ENCODE measurements around the gene PLA2G4E. TPM values are rescaled to one million over a fixed set of nuclear protein-coding genes. Genes with fewer than 3 reads are reported as not detected.

PLA2G4E gene
- total RNA-seq, 4 donors from 2014 or later: 0.08 to 0.67 TPM; not detected in 2

GRCh38 chr15:42053914-42054313, 33.1 kb upstream of the PLA2G4E start:
- H3K4me3 ChIP-seq: no peak overlapping the region
- no peaks in the 10 kb centered on the region for H3K9me3 ChIP-seq
- ATAC-seq: no peak
- no peak overlapping the region for H3K27ac ChIP-seq
- H3K27me3 ChIP-seq: peaks cover 8% of the 10 kb centered on the region
- 92 to 98% methylated on average over 2 of the region's 2 CpGs for WGBS, 2 donors (ENCODE audit: low coverage in 1 of 2)
- TF ChIP-seq EP300 (IDR thresholded peaks at IDR 0.05) (no peak), CTCF (IDR thresholded peaks at IDR 0.05) (no peak), POLR2AphosphoS5 (IDR thresholded peaks at IDR 0.05) (no peak), POLR2A (IDR thresholded peaks at IDR 0.05) (no peak)
- no peaks in the 10 kb centered on the region for H3K36me3 ChIP-seq
- H3K4me1 ChIP-seq: peaks cover 0 to 9% (median 0%) of the 10 kb centered on the region in 3 donors

DNA sequence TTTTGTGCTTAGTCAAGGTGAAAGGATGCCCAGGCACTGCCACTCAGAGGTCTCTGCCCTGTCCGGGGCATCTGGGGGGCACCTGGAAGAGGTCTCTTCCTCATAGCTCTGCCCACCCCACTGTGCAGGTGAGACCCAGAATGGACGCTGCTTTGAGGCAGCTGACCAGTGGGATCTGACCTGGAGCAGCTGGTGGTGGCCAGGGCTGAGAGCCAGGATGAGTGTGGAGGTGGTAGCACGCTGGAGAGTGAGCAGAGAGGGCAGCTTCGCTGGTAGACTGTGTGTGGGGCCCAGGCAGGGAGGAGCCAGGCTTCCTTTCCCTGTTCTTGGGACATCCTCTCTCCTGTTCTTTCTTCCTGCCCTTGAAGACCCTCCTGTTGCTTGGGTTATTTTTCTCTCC, 32.2 kb upstream of the PLA2G4E start:
- WGBS, 2 donors (ENCODE audit: low coverage in 1 of 2): 67 to 93% methylated on average over 2 to 3 of the region's 4 CpGs
- Histone ChIP-seq H3K36me3 (no peaks in the 10 kb centered on the region), H3K27ac (no peak overlapping the region), H3K9me3 (no peaks in the 10 kb centered on the region), H3K4me3 (no peak overlapping the region), H3K27me3 (peaks cover 8% of the 10 kb centered on the region), H3K4me1 (peaks cover 0 to 9% (median 0%) of the 10 kb centered on the region in 3 donors)
- no peak for ATAC-seq
- TF ChIP-seq CTCF (IDR thresholded peaks at IDR 0.05) (no peak), POLR2A (IDR thresholded peaks at IDR 0.05) (no peak)

GRCh38 chr15:42050484-42051255, 29.8 kb upstream of the PLA2G4E start:
- no peak for ATAC-seq
- Histone ChIP-seq H3K27ac (no peak overlapping the region), H3K36me3 (no peaks in the 10 kb centered on the region), H3K27me3 (no peaks in the 10 kb centered on the region), H3K4me1 (no peaks in the 10 kb centered on the region), H3K9me3 (no peaks in the 10 kb centered on the region), H3K4me3 (no peak overlapping the region)
- no peak for TF ChIP-seq CTCF (IDR thresholded peaks at IDR 0.05)
- TF ChIP-seq POLR2AphosphoS5 (IDR thresholded peaks at IDR 0.05): no peak
- no peak for TF ChIP-seq EP300 (IDR thresholded peaks at IDR 0.05)
- TF ChIP-seq POLR2A (IDR thresholded peaks at IDR 0.05): no peak
- WGBS, 2 donors (ENCODE audit: low coverage in 1 of 2): 50 to 62% methylated on average over 2 to 3 of the region's 10 CpGs

DNA sequence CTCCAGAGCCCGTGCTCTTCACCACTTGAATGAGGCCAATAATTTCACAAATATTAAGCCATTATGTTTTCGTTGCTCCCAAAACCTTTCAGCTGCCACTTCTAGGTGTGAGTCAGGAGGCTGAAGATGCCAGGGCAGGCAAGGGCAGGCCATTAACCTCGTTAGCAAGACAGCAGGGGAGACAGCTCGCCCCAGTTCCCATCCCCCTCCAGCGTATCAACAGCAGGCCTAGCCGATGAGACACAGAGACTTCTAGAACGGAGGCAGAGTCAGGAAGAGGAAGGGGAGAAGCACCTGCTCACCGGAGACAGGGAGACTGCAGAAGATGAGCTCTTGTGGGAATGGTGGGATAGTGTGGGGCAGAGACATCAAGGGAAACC, 28.0 kb upstream of the PLA2G4E start:
- no peaks in the 10 kb centered on the region for H3K27me3 ChIP-seq
- H3K27ac ChIP-seq: no peak overlapping the region
- H3K9me3 ChIP-seq: no peaks in the 10 kb centered on the region
- no peaks in the 10 kb centered on the region for H3K4me1 ChIP-seq
- no peaks in the 10 kb centered on the region for H3K36me3 ChIP-seq
- no peak overlapping the region for H3K4me3 ChIP-seq
- 83 to 100% methylated on average over 2 of the region's 8 CpGs for WGBS, 2 donors (ENCODE audit: low coverage in 1 of 2)
- no peak for ATAC-seq
- TF ChIP-seq POLR2A (IDR thresholded peaks at IDR 0.05): no peak
- no peak for TF ChIP-seq POLR2AphosphoS5 (IDR thresholded peaks at IDR 0.05)
- no peak for TF ChIP-seq EP300 (IDR thresholded peaks at IDR 0.05)

DNA sequence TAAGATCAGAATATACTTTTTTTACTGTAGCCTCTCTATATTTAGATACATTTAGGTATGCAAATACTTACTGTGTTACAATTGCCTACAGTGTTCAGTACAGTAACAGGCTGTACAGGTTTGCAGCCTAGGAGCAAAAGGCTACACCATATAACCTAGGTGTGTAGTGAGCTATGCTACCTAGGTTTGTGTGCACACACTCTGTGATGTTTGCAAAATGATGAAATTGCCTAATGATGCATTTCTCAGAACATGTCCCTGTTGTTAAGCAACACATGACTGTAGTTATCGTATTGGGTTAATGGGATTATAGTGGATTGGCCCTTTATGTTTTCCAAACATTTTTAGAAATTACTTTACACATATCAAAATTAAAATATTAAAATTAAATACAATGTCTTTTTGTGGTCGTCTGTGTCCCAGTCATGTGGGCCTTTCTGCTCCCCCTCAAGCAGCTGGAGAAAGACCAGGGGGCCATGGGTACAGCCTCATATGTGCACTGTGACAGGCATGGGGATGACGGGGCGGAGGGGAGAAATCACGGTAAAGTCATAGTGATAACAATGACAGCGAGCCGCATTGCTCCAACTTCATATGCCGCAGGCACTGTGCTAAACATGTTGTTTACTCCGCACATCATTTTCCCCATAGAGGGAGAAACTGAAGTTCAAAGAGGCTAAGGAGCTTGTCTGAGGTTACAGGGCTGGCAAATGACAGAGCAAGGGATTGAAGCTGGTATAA, 27.4 kb upstream of the PLA2G4E start:
- Histone ChIP-seq H3K27ac (no peak overlapping the region), H3K4me1 (no peaks in the 10 kb centered on the region), H3K36me3 (no peaks in the 10 kb centered on the region), H3K4me3 (no peak overlapping the region), H3K27me3 (no peaks in the 10 kb centered on the region), H3K9me3 (no peaks in the 10 kb centered on the region)
- 85 to 90% methylated on average over 5 to 9 of the region's 9 CpGs for WGBS, 2 donors (ENCODE audit: low coverage in 1 of 2)
- no peak for ATAC-seq
- TF ChIP-seq POLR2AphosphoS5 (IDR thresholded peaks at IDR 0.05) (no peak), POLR2A (IDR thresholded peaks at IDR 0.05) (no peak), EP300 (IDR thresholded peaks at IDR 0.05) (no peak), CTCF (IDR thresholded peaks at IDR 0.05) (no peak)
